ENCODE measurements around the gene SFMBT2. TPM values are rescaled to one million over a fixed set of nuclear protein-coding genes. Genes with fewer than 3 reads are reported as not detected.

SFMBT2 gene
- total RNA-seq, 2 experiments from 2014 or later, result 23.8 to 27.6 TPM

GRCh38 chr10:7410301-7410861, 453 bp downstream of the SFMBT2 start:
- Mint-ChIP-seq H3K27me3 (peaks cover 13% of the 10 kb centered on the region), H3K36me3 (ENCODE audit: low read depth) (peaks cover 10% of the 10 kb centered on the region), H3K27ac (peak overlapping the region; percentile 97), H3K9me3 (no peaks in the 10 kb centered on the region), H3K4me3 (peak overlapping the region; percentile 95), H3K4me1 (ENCODE audit: low read depth) (peaks cover 47% of the 10 kb centered on the region)
- ChIA-PET CTCF (interaction anchor here (1.0 to 5.2 kb wide), 8 partner anchors 14 to 491 kb away, joined by 3 to 52 read pairs (median 5); no protein-coding TSS in a partner anchor), POLR2A (interaction anchor here (0.8 to 2.6 kb wide), 8 partner anchors 59 to 836 kb away, joined by 3 to 7 read pairs (median 4); no protein-coding TSS in a partner anchor)
- intact Hi-C loops (cut with micrococcal nuclease), result no loop called here
- peak; percentile 68 for DNase-seq
- TF ChIP-seq CTCF (IDR thresholded peaks at IDR 0.05), result no peak
- ATAC-seq, result no peak

- ChIA-PET POLR2A (interaction anchor here (0.6 to 2.6 kb wide), 13 partner anchors 24 to 835 kb away, joined by 3 to 7 read pairs (median 5); no protein-coding TSS in a partner anchor), CTCF (interaction anchor here (0.6 to 5.2 kb wide), 6 partner anchors 75 to 490 kb away, joined by 3 to 52 read pairs (median 4); no protein-coding TSS in a partner anchor)
- Mint-ChIP-seq H3K36me3 (ENCODE audit: low read depth) (peaks cover 15% of the 10 kb centered on the region), H3K4me3 (peak overlapping the region; percentile 95), H3K27ac (peak overlapping the region; percentile 97), H3K27me3 (peaks cover 13% of the 10 kb centered on the region), H3K9me3 (no peaks in the 10 kb centered on the region), H3K4me1 (ENCODE audit: low read depth) (peaks cover 52% of the 10 kb centered on the region)
- intact Hi-C loops (cut with micrococcal nuclease), result loop anchor here (2.0 to 5.0 kb wide), 2 partner anchors 152 to 491 kb away; no protein-coding TSS in a partner anchor
- ATAC-seq (peak; percentile 3), DNase-seq (peak; percentile 57)
- no peak for TF ChIP-seq CTCF (IDR thresholded peaks at IDR 0.05)
Observed at GRCh38 chr10:7409732-7410168, 1.1 kb downstream of the SFMBT2 start.

GRCh38 chr10:7409045-7409731, 1.6 kb downstream of the SFMBT2 start:
- H3K36me3 Mint-ChIP-seq (ENCODE audit: low read depth), result peaks cover 21% of the 10 kb centered on the region
- no peak for TF ChIP-seq CTCF (IDR thresholded peaks at IDR 0.05)
- H3K27me3 Mint-ChIP-seq, result peaks cover 13% of the 10 kb centered on the region
- peak overlapping the region; percentile 97 for H3K27ac Mint-ChIP-seq
- ChIA-PET CTCF (interaction anchor here (0.6 to 5.2 kb wide), 10 partner anchors 12 to 490 kb away, joined by 3 to 52 read pairs (median 4); no protein-coding TSS in a partner anchor), POLR2A (interaction anchor here (0.6 to 2.6 kb wide), 18 partner anchors 11 to 835 kb away, joined by 3 to 7 read pairs (median 4); no protein-coding TSS in a partner anchor)
- peak overlapping the region; percentile 95 for H3K4me3 Mint-ChIP-seq
- no peaks in the 10 kb centered on the region for H3K9me3 Mint-ChIP-seq
- intact Hi-C loops (cut with micrococcal nuclease), result loop anchor here (2.0 to 5.0 kb wide), 2 partner anchors 152 to 490 kb away; no protein-coding TSS in a partner anchor
- DNase-seq (peak; percentile 85), ATAC-seq (peak; percentile 70)
- peaks cover 58% of the 10 kb centered on the region for H3K4me1 Mint-ChIP-seq (ENCODE audit: low read depth)

GRCh38 chr10:7408291-7409044, 2.4 kb downstream of the SFMBT2 start:
- Mint-ChIP-seq H3K9me3 (no peaks in the 10 kb centered on the region), H3K36me3 (ENCODE audit: low read depth) (peaks cover 23% of the 10 kb centered on the region), H3K27ac (peak overlapping the region; percentile 97), H3K4me3 (peak overlapping the region; percentile 95), H3K4me1 (ENCODE audit: low read depth) (peaks cover 61% of the 10 kb centered on the region), H3K27me3 (peaks cover 10% of the 10 kb centered on the region)
- ATAC-seq (peak; percentile 6), DNase-seq (peak; percentile 63)
- ChIA-PET POLR2A (interaction anchor here (0.7 to 2.6 kb wide), 13 partner anchors 10 to 255 kb away, joined by 3 to 7 read pairs (median 5); no protein-coding TSS in a partner anchor), CTCF (interaction anchor here (0.6 to 5.2 kb wide), 9 partner anchors 13 to 489 kb away, joined by 3 to 52 read pairs (median 3); no protein-coding TSS in a partner anchor)
- intact Hi-C loops (cut with micrococcal nuclease), result loop anchor here (2.0 to 5.0 kb wide), 2 partner anchors 151 to 490 kb away; no protein-coding TSS in a partner anchor
- TF ChIP-seq CTCF (IDR thresholded peaks at IDR 0.05), result peak; percentile 51
